SJSA1 (cell line): ENCODE results near the gene ULK4. TPM values are rescaled to one million over a fixed set of nuclear protein-coding genes. Genes with fewer than 3 reads are reported as not detected.

ENCODE experiments used
- DNase-seq, 2 experiments: peaks; one replicate each; pipeline ENCODE4 v3.0.0-alpha.2; 2015 to 2020; ENCODE audit warnings: low spot score in 2 of 2, low read depth in 1 of 2
- H3K27ac ChIP-seq: fragments of 250-450 bp; sonication (Bioruptor Pico); 2 replicates; pipeline ENCODE4 v1.5.1; 2020; ENCODE audit warnings: mild to moderate bottlenecking, moderate library complexity
- H3K27me3 ChIP-seq: fragments of 250-450 bp; sonication (Bioruptor Pico); replicated peaks from 2 replicates; pipeline ENCODE4 v1.5.1; 2020; ENCODE audit warnings: mild to moderate bottlenecking, moderate library complexity
- H3K36me3 ChIP-seq: fragments of 250-450 bp; sonication (Bioruptor Pico); 2 replicates; pipeline ENCODE4 v1.5.1; 2020; ENCODE audit warnings: mild to moderate bottlenecking
- H3K4me1 ChIP-seq: fragments of 250-450 bp; sonication (Bioruptor Pico); replicated peaks from 2 replicates; pipeline ENCODE4 v1.6.1; 2021; ENCODE audit warnings: mild to moderate bottlenecking
- H3K4me3 ChIP-seq: fragments of 250-450 bp; sonication (Bioruptor Pico); 2 replicates; pipeline ENCODE4 v1.5.1; 2020; ENCODE audit warnings: mild to moderate bottlenecking
- H3K9me3 ChIP-seq: fragments of 250-450 bp; sonication (Bioruptor Pico); replicated peaks from 2 replicates; pipeline ENCODE4 v1.5.1; 2020; ENCODE audit warnings: mild to moderate bottlenecking
- total RNA-seq: library from RNA; depleted of rRNA; stranded (reverse); fragments of >200 nt; shearing (Covaris generic); gene quantifications from 2 replicates; pipeline ENCODE4 v1.2.3, GENCODE V29; 2014

Gene ULK4
- total RNA-seq, 1 experiment from 2014 or later = 10.9 TPM

- H3K27ac ChIP-seq = no peak overlapping the region
- H3K4me3 ChIP-seq = no peak overlapping the region
- no peaks in the 10 kb centered on the region for H3K9me3 ChIP-seq
- H3K36me3 ChIP-seq = no peaks in the 10 kb centered on the region
- DNase-seq = no peak
- peaks cover 7% of the 10 kb centered on the region for H3K4me1 ChIP-seq
- no peaks in the 10 kb centered on the region for H3K27me3 ChIP-seq
Measured at GRCh38 chr3:41630708-41631107, 331.2 kb downstream of the ULK4 start.

GRCh38 chr3:41629986-41630385 lies 331.9 kb downstream of the ULK4 start:
- no peaks in the 10 kb centered on the region for H3K9me3 ChIP-seq
- no peak for DNase-seq

DNA sequence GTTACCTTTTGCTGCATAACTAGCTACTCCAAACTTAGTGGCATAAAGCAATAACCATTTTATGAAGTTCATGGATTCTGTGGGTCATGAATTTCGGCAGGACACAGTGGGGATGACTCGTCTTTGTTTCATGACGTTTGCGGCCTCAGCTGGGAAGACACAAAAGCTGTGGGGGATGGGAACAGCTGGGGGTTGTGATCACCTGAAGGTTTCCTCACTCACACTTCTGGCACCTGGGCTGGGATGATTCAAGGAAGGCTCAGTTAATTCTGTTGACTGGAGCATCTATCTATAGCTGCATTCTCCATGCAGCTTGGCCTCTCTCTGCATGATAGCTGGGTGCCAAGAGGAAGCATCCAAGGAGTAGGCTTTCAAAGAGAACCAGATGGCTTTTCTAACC lies 332.8 kb downstream of the ULK4 start:
- peaks cover 7% of the 10 kb centered on the region for H3K4me1 ChIP-seq
- H3K27ac ChIP-seq = no peak overlapping the region
- no peaks in the 10 kb centered on the region for H3K36me3 ChIP-seq
- no peak for DNase-seq
- H3K4me3 ChIP-seq = no peak overlapping the region
- no peaks in the 10 kb centered on the region for H3K9me3 ChIP-seq
- H3K27me3 ChIP-seq = no peaks in the 10 kb centered on the region

More at GRCh38 chr3:41629986-41630385, 331.9 kb downstream of the ULK4 start:
- peaks cover 7% of the 10 kb centered on the region for H3K4me1 ChIP-seq
- no peaks in the 10 kb centered on the region for H3K27me3 ChIP-seq
- H3K4me3 ChIP-seq = no peak overlapping the region
- no peaks in the 10 kb centered on the region for H3K36me3 ChIP-seq
- no peak overlapping the region for H3K27ac ChIP-seq

DNA sequence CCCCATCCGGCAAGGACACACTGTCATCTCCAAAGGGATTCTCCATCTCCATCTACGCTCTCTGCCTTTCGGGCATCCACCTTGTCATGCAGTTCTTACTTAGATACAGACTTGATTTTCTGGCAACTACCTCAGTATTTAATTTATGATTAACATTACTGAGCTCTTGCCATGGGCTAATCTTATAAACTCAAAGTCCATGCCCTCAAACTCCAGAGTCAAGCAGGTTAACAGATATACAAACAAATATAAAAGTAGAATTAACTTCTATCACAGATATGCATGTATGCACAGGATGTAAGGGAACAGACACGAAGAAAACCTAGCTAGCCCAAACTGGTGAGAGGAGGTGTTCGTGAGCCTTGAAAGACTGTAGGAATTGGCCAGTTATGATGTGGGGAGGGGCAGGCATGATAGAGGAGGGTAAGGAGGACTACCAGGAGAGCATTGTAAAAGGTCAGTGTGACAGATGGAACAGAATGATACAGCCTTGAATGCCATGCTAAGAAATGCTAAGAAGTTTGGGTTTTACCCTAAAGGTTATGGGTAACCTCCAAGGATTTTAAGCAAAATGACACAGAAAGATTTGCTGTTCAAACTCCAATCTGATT lies 334.3 kb downstream of the ULK4 start:
- Histone ChIP-seq H3K36me3 (no peaks in the 10 kb centered on the region), H3K9me3 (no peaks in the 10 kb centered on the region), H3K27me3 (no peaks in the 10 kb centered on the region), H3K4me1 (peaks cover 7% of the 10 kb centered on the region), H3K27ac (no peak overlapping the region), H3K4me3 (no peak overlapping the region)
- no peak for DNase-seq

DNA sequence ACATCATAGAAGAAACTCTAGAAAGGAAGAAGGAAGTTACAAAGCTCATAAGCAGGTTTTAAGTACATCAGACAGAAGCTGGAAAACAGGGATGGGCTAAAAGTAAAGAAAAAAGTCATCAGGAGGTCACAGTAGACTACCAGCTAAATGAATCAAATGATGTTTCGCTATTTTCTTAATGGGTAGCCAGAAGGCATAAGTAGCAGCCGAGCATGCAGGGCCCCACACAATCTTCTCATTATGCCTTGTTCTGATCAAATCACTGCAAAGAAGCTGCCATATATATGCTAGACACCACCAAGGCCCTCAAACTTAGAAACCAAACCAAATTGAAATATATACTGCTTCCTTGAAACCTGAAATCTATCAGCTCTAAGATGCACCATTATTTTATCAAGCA lies 349.1 kb downstream of the ULK4 start:
- Histone ChIP-seq H3K27ac (no peak overlapping the region), H3K36me3 (no peaks in the 10 kb centered on the region), H3K4me3 (no peak overlapping the region), H3K27me3 (no peaks in the 10 kb centered on the region), H3K9me3 (no peaks in the 10 kb centered on the region), H3K4me1 (no peaks in the 10 kb centered on the region)
- no peak for DNase-seq

DNA sequence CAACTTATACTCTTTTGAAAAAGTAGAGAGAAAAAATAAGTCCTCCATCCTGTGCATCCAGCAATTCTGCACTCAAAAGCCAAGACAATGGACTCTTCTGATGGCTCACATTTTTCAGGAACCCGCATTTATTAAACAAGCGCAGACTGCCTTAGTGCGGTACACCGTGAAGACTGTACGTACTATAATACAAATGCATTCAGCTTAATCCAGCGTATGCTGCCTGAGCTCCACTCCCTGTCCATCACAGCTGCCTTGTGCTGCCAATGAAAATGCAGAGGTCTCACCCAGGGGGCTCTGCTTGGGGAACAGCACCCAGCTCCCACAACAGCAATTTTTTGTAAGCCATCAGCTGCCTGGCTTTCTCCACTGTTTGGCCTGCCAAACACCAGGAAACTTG lies 350.9 kb downstream of the ULK4 start:
- Histone ChIP-seq H3K27ac (no peak overlapping the region), H3K4me1 (no peaks in the 10 kb centered on the region), H3K27me3 (no peaks in the 10 kb centered on the region), H3K36me3 (no peaks in the 10 kb centered on the region), H3K9me3 (no peaks in the 10 kb centered on the region), H3K4me3 (no peak overlapping the region)
- no peak for DNase-seq

DNA sequence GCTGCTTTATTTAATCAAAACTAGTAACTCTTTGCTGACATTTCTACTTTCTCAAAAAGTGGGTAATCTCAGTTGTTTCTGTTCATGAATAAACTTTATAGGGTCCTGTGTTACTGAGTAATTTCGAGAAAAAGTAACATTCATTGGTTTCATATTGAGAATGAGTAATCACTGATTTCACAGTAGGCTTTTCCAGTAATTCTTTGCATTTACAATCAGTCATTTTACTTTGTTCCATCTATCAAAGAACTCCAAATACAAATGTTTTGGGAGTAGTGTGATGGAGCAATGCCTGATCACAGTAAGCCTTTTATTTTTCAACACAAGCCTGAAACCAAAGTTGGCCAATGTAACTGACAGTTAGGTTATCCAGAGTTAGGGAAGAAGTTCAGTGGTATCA lies 353.6 kb downstream of the ULK4 start:
- Histone ChIP-seq H3K4me3 (no peak overlapping the region), H3K4me1 (no peaks in the 10 kb centered on the region), H3K36me3 (no peaks in the 10 kb centered on the region), H3K27ac (no peak overlapping the region), H3K9me3 (no peaks in the 10 kb centered on the region), H3K27me3 (no peaks in the 10 kb centered on the region)
- no peak for DNase-seq

DNA sequence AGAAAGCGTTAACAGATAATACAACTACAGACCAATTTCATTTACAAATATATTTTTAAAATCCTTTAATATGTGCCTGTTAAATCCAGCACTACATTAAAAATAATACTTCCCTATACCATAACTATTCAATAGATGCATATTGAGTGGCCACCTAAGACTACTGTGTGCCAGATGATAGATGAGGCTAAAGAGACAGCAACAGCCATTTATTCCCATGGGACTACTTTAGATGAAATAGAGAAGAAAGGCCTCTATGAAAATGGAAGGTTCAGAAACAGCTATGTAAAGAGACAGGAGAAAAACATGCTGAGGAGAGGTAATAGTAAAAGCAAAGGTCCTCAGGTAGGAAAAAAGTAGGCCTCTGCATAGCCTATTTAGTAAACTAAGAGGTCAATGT lies 358.1 kb downstream of the ULK4 start:
- Histone ChIP-seq H3K27ac (no peak overlapping the region), H3K4me3 (no peak overlapping the region), H3K27me3 (no peaks in the 10 kb centered on the region), H3K4me1 (no peaks in the 10 kb centered on the region), H3K36me3 (no peaks in the 10 kb centered on the region), H3K9me3 (no peaks in the 10 kb centered on the region)
- DNase-seq = no peak

- DNase-seq = no peak
- H3K4me3 ChIP-seq = no peak overlapping the region
- no peaks in the 10 kb centered on the region for H3K4me1 ChIP-seq
- no peaks in the 10 kb centered on the region for H3K9me3 ChIP-seq
- no peaks in the 10 kb centered on the region for H3K27me3 ChIP-seq
- no peaks in the 10 kb centered on the region for H3K36me3 ChIP-seq
- H3K27ac ChIP-seq = no peak overlapping the region
Measured at GRCh38 chr3:41602121-41602520, 359.8 kb downstream of the ULK4 start.

GRCh38 chr3:41601404-41601987 lies 360.4 kb downstream of the ULK4 start:
- Histone ChIP-seq H3K36me3 (no peaks in the 10 kb centered on the region), H3K27ac (no peak overlapping the region), H3K27me3 (no peaks in the 10 kb centered on the region), H3K9me3 (no peaks in the 10 kb centered on the region), H3K4me1 (no peaks in the 10 kb centered on the region), H3K4me3 (no peak overlapping the region)
- no peak for DNase-seq

DNA sequence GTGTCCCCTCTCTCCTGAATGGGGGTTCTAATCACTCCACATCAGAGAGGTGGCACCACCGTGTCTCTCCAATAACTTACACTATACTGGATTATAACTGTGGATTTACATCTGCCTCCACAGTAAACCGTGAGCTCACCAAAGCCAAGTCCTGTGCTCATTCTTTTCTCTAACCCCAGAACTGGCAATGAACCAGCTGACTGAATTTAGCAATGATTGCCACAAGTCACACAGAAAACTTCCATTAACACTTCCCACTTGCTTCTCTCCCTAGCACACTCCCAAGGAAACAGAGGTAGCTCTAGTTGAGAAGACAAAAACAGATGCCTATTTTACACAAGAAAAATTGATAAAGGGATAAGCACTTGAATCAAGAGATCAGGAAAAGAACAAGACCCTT lies 361.3 kb downstream of the ULK4 start:
- H3K4me3 ChIP-seq = no peak overlapping the region
- H3K27me3 ChIP-seq = no peaks in the 10 kb centered on the region
- no peak for DNase-seq
- H3K36me3 ChIP-seq = no peaks in the 10 kb centered on the region
- H3K9me3 ChIP-seq = no peaks in the 10 kb centered on the region
- no peaks in the 10 kb centered on the region for H3K4me1 ChIP-seq
- no peak overlapping the region for H3K27ac ChIP-seq

DNA sequence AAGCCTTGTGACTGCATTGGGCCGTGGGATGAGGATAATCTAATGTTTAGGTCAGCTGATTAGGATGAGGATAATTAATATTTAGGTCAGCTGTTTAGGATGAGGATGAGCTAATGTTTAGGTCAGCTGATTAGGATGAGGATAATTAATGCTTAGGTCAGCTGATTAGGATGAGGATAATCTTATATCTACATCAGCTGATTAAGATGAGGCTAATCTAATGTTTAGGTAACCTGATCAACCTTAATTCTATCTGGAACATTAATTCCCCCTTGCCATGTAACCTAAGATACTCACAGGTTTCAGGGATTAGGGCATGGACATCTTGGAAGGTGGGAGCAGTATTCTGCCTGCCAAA lies 362.8 kb downstream of the ULK4 start:
- H3K9me3 ChIP-seq = no peaks in the 10 kb centered on the region
- DNase-seq = no peak
- H3K4me1 ChIP-seq = no peaks in the 10 kb centered on the region
- H3K4me3 ChIP-seq = no peak overlapping the region
- no peaks in the 10 kb centered on the region for H3K27me3 ChIP-seq
- no peaks in the 10 kb centered on the region for H3K36me3 ChIP-seq
- H3K27ac ChIP-seq = no peak overlapping the region

GRCh38 chr3:41598402-41599126 lies 363.3 kb downstream of the ULK4 start:
- H3K27me3 ChIP-seq = no peaks in the 10 kb centered on the region
- no peak overlapping the region for H3K4me3 ChIP-seq
- H3K9me3 ChIP-seq = no peaks in the 10 kb centered on the region
- DNase-seq = no peak
- no peaks in the 10 kb centered on the region for H3K36me3 ChIP-seq
- no peaks in the 10 kb centered on the region for H3K4me1 ChIP-seq
- no peak overlapping the region for H3K27ac ChIP-seq

DNA sequence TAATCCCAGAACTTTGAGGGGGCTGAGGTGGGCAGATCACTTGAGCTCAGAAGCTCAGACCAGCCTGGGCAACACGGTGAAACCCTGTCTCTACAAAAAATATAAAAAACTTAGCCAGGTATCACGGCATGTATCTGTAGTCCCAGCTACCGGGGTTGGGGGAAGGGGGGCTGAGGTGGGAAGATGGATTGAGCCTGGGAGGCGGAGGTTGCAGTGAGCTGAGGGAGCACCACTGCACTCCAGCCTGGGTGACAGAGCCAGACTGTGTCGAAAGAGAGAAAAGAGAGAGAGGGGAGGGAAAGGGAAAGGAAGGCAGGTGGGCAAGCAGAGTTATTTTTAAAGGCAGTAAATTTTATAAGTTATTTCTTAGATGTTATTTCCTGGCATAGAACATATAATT lies 368.1 kb downstream of the ULK4 start:
- Histone ChIP-seq H3K36me3 (no peaks in the 10 kb centered on the region), H3K27me3 (no peaks in the 10 kb centered on the region), H3K9me3 (no peaks in the 10 kb centered on the region), H3K4me1 (no peaks in the 10 kb centered on the region), H3K4me3 (no peak overlapping the region), H3K27ac (no peak overlapping the region)
- no peak for DNase-seq
